PC-3 (cell line): Measurements from ENCODE around the gene ZCCHC24.

Experiments used
- EZH2 ChIP-seq: fragments of 300-600 bp; sonication (generic); IDR thresholded peaks from one replicate; pipeline ENCODE4 v1.6.1; 2017; ENCODE audit warnings: antibody characterized with exemption, mild to moderate bottlenecking, low read length; ENCODE audit not compliant: unreplicated experiment
- EZH2phosphoT487 ChIP-seq: fragments of 300-600 bp; sonication (generic); IDR thresholded peaks from 2 replicates; pipeline ENCODE4 v1.6.1; 2018; ENCODE audit warnings: mild to moderate bottlenecking, antibody characterized with exemption, low read length, borderline replicate concordance
- TF ChIP-seq, protein P1 (sequence below): fragments of 300-600 bp; sonication (generic); conservative IDR thresholded peaks from 2 replicates; pipeline ENCODE4 v1.5.1; 2017; ENCODE audit warnings: antibody characterized with exemption, low read depth, mild to moderate bottlenecking, low read length

DNA sequence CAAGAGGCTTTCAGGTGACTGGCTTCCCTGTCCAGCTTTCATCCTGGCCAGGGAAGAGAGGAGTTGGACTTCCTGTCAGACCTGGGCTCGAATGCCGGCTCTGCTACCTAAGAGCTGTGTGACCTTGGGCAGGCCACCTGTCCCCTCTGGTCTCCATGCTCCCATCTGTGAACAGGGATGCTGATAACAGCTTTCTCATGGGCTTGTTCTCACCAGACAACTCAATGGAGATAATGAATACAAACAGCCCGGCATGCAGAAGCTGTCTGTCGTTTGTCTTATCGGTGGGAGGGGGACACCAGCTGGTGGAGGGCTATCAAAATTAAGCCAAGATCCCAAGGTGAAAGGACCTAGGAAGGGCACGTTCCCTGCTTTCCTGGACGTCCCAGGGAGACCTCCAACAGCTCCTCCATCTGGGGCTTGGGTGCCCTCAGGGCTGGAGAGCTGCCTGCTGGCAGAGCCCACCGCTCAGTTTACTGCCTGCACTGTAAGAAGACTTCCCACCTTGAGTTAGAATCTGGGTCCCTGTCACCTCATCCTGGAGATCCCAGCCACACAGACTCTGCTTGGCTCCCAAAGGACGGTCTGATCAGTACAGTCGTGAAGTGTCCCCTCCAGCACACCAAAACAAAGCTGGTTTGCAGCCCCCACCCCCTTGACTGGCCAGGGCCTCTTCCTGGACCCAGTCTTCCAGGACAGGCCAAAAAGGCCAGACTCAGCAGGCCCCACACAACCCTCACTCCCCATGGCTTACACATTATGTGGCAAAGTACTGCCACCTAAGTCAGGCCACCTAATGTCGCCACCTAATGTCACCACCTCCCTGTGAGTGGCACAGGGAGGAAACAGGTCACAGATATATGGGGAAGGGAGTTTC is 57.2 kb downstream of the ZCCHC24 start:
- TF ChIP-seq, protein P1, sequence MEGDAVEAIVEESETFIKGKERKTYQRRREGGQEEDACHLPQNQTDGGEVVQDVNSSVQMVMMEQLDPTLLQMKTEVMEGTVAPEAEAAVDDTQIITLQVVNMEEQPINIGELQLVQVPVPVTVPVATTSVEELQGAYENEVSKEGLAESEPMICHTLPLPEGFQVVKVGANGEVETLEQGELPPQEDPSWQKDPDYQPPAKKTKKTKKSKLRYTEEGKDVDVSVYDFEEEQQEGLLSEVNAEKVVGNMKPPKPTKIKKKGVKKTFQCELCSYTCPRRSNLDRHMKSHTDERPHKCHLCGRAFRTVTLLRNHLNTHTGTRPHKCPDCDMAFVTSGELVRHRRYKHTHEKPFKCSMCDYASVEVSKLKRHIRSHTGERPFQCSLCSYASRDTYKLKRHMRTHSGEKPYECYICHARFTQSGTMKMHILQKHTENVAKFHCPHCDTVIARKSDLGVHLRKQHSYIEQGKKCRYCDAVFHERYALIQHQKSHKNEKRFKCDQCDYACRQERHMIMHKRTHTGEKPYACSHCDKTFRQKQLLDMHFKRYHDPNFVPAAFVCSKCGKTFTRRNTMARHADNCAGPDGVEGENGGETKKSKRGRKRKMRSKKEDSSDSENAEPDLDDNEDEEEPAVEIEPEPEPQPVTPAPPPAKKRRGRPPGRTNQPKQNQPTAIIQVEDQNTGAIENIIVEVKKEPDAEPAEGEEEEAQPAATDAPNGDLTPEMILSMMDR: no peak
- TF ChIP-seq EZH2: no peak
- no peak for TF ChIP-seq EZH2phosphoT487
